GM15510 (cell line): ENCODE measurements around the gene YPEL2.

Experiments used
- POLR2A ChIP-seq: IDR thresholded peaks from 3 replicates; pipeline ENCODE4 v1.6.1; 2011; ENCODE audit warnings: borderline replicate concordance; ENCODE audit not compliant: insufficient read length; ENCODE audit errors: extremely low read depth

Gene YPEL2

DNA sequence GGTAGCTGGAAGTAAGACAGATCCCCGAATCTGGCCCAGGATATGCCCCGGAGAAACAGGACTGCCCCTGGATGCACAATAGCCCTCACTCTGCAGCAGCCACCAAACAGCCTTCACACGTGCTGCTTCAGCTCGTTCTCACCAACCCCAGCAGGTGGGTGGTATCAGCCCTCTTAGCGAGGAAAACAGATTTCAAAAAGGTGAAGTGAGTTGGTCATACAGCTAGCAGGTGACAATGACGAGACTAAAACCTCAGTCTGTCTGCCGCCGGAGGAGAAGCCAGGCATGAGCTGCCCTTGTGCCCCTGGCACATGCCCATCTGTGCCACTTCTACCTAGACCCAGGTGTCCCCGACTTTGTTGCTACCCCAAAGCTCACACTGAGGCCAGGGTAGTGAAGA is 92.4 kb downstream of the YPEL2 start:
- TF ChIP-seq POLR2A = no peak

DNA sequence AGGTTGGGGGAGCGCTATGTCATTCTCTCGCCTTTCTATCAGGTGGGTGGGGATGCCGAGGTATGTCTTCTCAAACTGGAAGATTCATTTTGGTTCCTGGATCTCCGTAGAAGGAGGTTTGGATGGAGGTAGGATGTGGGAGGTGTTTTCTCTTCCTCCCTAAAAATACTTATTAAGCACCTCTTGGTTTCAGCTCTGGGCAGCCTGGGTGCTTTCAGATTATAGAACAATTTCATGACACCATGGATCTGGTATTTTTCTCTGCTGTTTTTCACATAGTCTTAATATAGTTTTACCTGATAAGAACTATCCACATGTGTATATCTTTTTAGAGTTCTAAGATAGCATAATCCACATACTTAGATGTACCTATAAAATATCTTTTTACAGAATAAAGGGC is 92.9 kb downstream of the YPEL2 start:
- TF ChIP-seq POLR2A = no peak

DNA sequence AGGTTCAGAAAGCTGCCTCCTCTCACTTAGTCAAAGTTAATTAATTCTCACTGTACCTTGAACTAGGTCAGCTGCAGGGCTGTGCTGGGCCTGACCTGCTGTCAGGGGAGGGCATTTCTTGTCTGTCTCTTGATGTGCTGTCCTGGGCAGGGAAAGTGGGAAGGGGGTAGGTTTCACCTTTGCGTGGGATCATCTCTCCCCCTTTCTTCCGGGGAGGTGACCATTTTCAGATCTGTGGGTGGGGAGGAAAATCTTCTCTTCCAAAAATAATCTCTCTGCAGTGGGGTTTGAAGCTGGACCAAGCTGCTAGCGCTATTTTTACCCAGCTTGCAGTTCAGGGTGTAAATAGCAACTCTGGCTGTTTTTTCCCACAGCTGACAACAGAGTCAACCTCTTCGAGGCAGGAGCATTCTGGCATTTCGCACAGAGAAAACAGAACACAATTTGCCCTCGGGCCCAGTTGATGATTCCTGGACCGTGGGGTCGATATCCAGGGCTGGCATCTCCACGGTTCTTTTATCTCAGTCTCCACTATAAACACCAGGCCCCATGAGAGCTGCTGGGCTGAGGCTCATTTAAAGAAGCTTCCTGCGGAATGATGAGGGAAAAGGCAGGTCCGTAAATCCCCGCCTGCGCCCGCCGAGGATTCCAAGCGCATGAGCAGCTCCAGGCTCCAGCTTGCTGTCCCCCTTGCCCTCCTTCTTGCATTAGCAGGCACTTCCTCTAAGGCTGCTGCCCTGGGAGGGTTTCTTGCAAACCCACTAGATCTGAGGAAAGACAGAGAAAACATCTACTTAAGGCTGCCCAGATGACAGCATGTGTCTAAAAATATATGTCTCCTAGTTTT is 93.9 kb downstream of the YPEL2 start:
- no peak for TF ChIP-seq POLR2A

GRCh38 chr17:59426031-59426430 is 94.6 kb downstream of the YPEL2 start:
- TF ChIP-seq POLR2A = no peak

- TF ChIP-seq POLR2A = no peak
These were observed 96.0 kb downstream of the YPEL2 start for GRCh38 chr17:59427425-59427921.

GRCh38 chr17:59427996-59428395 is 96.5 kb downstream of the YPEL2 start:
- TF ChIP-seq POLR2A = no peak

GRCh38 chr17:59428916-59429485 is 97.5 kb downstream of the YPEL2 start:
- TF ChIP-seq POLR2A = no peak

DNA sequence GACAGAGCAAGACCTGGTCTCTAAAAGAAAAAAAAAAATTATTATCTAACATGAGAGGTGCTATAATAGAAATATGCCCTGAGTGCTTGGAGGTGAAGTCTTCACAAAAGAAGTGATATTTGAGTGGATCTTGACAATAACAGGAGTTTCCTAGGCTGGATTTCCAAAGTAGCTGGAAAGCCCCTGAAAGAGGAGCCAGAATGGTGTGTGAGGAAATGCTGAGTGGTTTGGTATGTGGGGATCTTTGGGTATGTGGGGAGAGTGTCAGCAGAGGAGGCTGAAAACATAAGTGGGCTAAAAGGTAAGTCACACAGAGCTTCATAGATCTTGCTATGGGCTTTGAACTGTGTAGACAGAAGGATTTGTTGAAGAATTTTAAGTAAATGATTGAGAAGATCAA is 100.1 kb downstream of the YPEL2 start:
- TF ChIP-seq POLR2A = no peak

- TF ChIP-seq POLR2A = no peak
These were observed 101.2 kb downstream of the YPEL2 start for GRCh38 chr17:59432657-59433056.

DNA sequence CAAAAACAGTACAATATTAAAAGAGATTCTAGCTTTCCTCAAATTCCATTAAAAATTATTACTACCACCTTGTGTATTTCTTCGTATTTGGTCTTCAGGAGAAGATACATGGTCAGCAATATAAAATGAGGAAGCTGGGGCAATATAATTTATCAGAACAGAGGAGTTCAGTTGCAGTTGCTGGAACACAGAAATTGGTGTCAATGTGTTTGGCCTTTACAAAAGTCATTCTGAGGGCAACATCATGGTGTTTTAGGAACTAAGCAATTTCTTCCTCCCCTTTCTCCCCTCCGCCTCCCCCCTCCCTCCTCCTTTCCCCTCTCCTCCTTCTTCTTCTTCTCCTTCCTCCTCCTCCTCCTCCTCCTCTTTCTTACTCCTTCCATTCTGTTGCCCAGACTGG is 102.1 kb downstream of the YPEL2 start:
- TF ChIP-seq POLR2A = no peak

- no peak for TF ChIP-seq POLR2A
These were observed 103.0 kb downstream of the YPEL2 start for GRCh38 chr17:59434429-59434828.

DNA sequence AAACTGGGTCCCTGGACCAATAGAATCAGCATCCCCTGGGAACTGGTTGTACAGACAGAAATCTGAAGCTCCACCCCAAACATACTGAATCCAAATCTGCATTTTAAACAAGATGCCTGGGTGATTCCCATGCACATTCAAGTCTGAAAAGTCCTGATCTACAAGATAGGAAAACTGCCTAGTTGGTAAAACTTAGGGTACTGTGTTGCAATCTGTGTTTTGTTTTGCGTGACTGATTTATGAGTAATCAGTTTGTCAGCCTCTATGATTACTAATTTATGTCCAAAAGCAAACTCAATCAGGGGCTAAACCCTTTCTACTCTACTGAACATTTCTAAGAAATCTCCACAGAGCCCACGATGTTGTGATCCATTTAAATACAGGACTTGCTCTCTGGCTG is 103.8 kb downstream of the YPEL2 start:
- no peak for TF ChIP-seq POLR2A

DNA sequence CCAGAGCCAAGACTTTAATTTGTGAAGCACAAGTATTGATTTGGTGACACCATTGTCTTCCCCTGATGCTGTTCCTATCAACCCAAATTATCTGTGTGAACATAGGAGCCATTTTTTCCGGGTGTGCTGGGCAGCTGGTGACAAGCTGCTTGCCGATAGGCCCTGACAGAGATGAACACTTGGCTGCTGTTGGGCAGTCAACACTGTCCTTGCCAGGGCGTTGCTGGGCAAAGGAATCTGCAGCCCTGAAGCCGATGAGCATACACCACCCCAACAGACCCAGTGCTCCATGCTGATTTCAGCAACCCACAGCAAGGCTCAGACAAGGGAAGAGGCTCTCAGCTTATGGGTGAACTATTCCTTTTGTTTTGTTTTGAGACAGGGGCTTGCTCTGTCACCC is 105.4 kb downstream of the YPEL2 start:
- no peak for TF ChIP-seq POLR2A

- no peak for TF ChIP-seq POLR2A
These were observed 106.4 kb downstream of the YPEL2 start for GRCh38 chr17:59437791-59438281.

- no peak for TF ChIP-seq POLR2A
These were observed 107.8 kb downstream of the YPEL2 start for GRCh38 chr17:59439262-59439661.

- no peak for TF ChIP-seq POLR2A
These were observed 108.3 kb downstream of the YPEL2 start for GRCh38 chr17:59439741-59440211.
